ENCODE measurements around the gene ANGEL2. TPM values are rescaled to one million over a fixed set of nuclear protein-coding genes. Genes with fewer than 3 reads are reported as not detected.

The ANGEL2 gene
- total and polyA plus RNA-seq, 2 of the 13 experiments (the other 11 are each of a cell fraction or from before 2014, with no cell fraction given), result 12.3 to 25.4 TPM

GRCh38 chr1:213015099-213016050, at the start of gene ANGEL2 (continued):
- peak; percentile 36; the same call in 1 of the 2 replicates for TF ChIP-seq MYNN (CRISPR knock-in tag; IDR thresholded peaks at IDR 0.05; ENCODE audit: low read depth)
- peak; percentile 10 for TF ChIP-seq ETV5 (CRISPR knock-in tag; IDR thresholded peaks at IDR 0.05; ENCODE audit: borderline replicate concordance)
- TF ChIP-seq ZNF850 (CRISPR knock-in tag; conservative IDR thresholded peaks at IDR 0.05), result no peak
- no peak for TF ChIP-seq ZNF530 (CRISPR knock-in tag; IDR thresholded peaks at IDR 0.05; ENCODE audit: low read depth)
- TF ChIP-seq LRRFIP1 (CRISPR knock-in tag; conservative IDR thresholded peaks at IDR 0.05), result no peak
- no peak; the same call in 1 of the 2 replicates for TF ChIP-seq ZNF558 (CRISPR knock-in tag; IDR thresholded peaks at IDR 0.05; ENCODE audit: borderline replicate concordance)
- TF ChIP-seq GPBP1L1 (CRISPR knock-in tag; IDR thresholded peaks at IDR 0.05), result no peak
- no peak for TF ChIP-seq HBP1 (CRISPR knock-in tag; IDR thresholded peaks at IDR 0.05; ENCODE audit: low read depth)
- peak; percentile 32; the same call in 1 of the 2 replicates for TF ChIP-seq SMAD3 (CRISPR knock-in tag; IDR thresholded peaks at IDR 0.05)
- peak; percentile 63; the same call in 1 of the 2 replicates for TF ChIP-seq ZNF292 (CRISPR knock-in tag; IDR thresholded peaks at IDR 0.05; ENCODE audit: borderline replicate concordance, low read depth)
- peak; percentile 94 for TF ChIP-seq THAP9 (CRISPR knock-in tag; IDR thresholded peaks at IDR 0.05; ENCODE audit: borderline replicate concordance)
- TF ChIP-seq HHEX (CRISPR knock-in tag; IDR thresholded peaks at IDR 0.05), result no peak
- TF ChIP-seq ZNF704 (CRISPR knock-in tag; IDR thresholded peaks at IDR 0.05; ENCODE audit: borderline replicate concordance), result 0 out of 2 replicates have a peak, but pooled peaks have one; percentile 68
- TF ChIP-seq MTF1 (CRISPR knock-in tag; IDR thresholded peaks at IDR 0.05), result peak; percentile 71; the same call in 1 of the 2 replicates
- TF ChIP-seq ZNF10 (CRISPR knock-in tag; IDR thresholded peaks at IDR 0.05; ENCODE audit: borderline replicate concordance, low read depth), result no peak
- TF ChIP-seq FOXP1 (IDR thresholded peaks at IDR 0.05), result no peak
- TF ChIP-seq FOXP1 (CRISPR knock-in tag; IDR thresholded peaks at IDR 0.05), result no peak

All from HepG2 (cell line).